Right ventricle myocardium inferior (tissue), 1 donor: ENCODE results near the gene SLC38A10. TPM values are rescaled to one million over a fixed set of nuclear protein-coding genes. Genes with fewer than 3 reads are reported as not detected.
"Not testable (repeated sequence)": the region's sequence is repeated elsewhere in the genome, so short reads cannot be mapped to it uniquely, and the experiment has no call there.

Source experiments
- ATAC-seq: fragments of 200-7000 bp; cut with Tn5 transposase; one replicate; pipeline ENCODE4 v1.9.1; 2020; ENCODE audit warnings: mild to moderate bottlenecking, moderate library complexity
- DNase-seq: peaks from one replicate; pipeline ENCODE4 v3.0.0; 2021; ENCODE audit errors: missing footprints
- intact Hi-C: fragments of 100-400 bp; cut with DNase I; formaldehyde crosslinking; loops from one replicate; pipeline ENCODE4 v1.11.0; 2022
- total RNA-seq: library from RNA; stranded (reverse); fragmentation: NEBNext Ultra II Directional; extraction: Animal tissue kit (Norgen Biotek cat#: 25700); gene quantifications from one replicate; pipeline ENCODE4 v1.2.1, GENCODE V29; 2021
- donor health status: DM: no; HTN: yes; CAD: no; lungs with severe emphysema.

Gene SLC38A10
- total RNA-seq, 1 donor from 2014 or later, result 44.6 TPM

GRCh38 chr17:81231766-81232581 is 63.1 kb downstream of the SLC38A10 start:
- DNase-seq, result peak; percentile 61
- ATAC-seq, result no peak
- intact Hi-C loops, result no loop called here

- ATAC-seq (no peak), DNase-seq (peak; percentile 47)
- intact Hi-C loops, result no loop called here
These were observed 63.9 kb downstream of the SLC38A10 start for GRCh38 chr17:81231121-81231645.

- no peak for ATAC-seq
- intact Hi-C loops, result no loop called here
- DNase-seq, result no peak
These were observed 64.9 kb downstream of the SLC38A10 start for GRCh38 chr17:81230043-81230820.

- ATAC-seq, result no peak
- intact Hi-C loops, result no loop called here
- DNase-seq, result no peak
These were observed 65.5 kb downstream of the SLC38A10 start for GRCh38 chr17:81229666-81229920.

- intact Hi-C loops, result no loop called here
- DNase-seq (no peak), ATAC-seq (no peak)
These were observed 66.1 kb downstream of the SLC38A10 start for GRCh38 chr17:81228834-81229665.

- ATAC-seq (no peak), DNase-seq (no peak)
- intact Hi-C loops, result no loop called here
These were observed 66.7 kb downstream of the SLC38A10 start for GRCh38 chr17:81228420-81228819.

- ATAC-seq, intact Hi-C loops, DNase-seq: not testable (repeated sequence)
These were observed 67.5 kb downstream of the SLC38A10 start for GRCh38 chr17:81227630-81228029.

- no peak for DNase-seq
- intact Hi-C loops, result no loop called here
- ATAC-seq, result no peak
These were observed 71.4 kb downstream of the SLC38A10 start for GRCh38 chr17:81223762-81224130.

- ATAC-seq (peak; percentile 100), DNase-seq (peak; percentile 100)
- intact Hi-C loops, result no loop called here
These were observed 72.0 kb downstream of the SLC38A10 start, which contains the start of gene CEP131 for GRCh38 chr17:81222906-81223761. Gene CEP131, minus strand, starts transcription at chr17:81222965. Its CDS starts 2,909 bp downstream, at chr17:81220056.

GRCh38 chr17:81222620-81222905 is 72.5 kb downstream of the SLC38A10 start:
- intact Hi-C loops, result no loop called here
- ATAC-seq (no peak), DNase-seq (no peak)

- DNase-seq (no peak), ATAC-seq (no peak)
- intact Hi-C loops, result no loop called here
These were observed 73.1 kb downstream of the SLC38A10 start for GRCh38 chr17:81221842-81222619.

- DNase-seq, result no peak
- intact Hi-C loops, result no loop called here
- no peak for ATAC-seq
These were observed 73.7 kb downstream of the SLC38A10 start for GRCh38 chr17:81221371-81221841.

GRCh38 chr17:81219476-81220180 is 75.5 kb downstream of the SLC38A10 start:
- peak; percentile 63 for DNase-seq
- no peak for ATAC-seq
- intact Hi-C loops, result no loop called here

GRCh38 chr17:81218991-81219390 is 76.1 kb downstream of the SLC38A10 start:
- DNase-seq (peak; percentile 26), ATAC-seq (no peak)
- intact Hi-C loops, result no loop called here

- ATAC-seq, result no peak
- intact Hi-C loops, result no loop called here
- DNase-seq, result peak; percentile 64
These were observed 76.6 kb downstream of the SLC38A10 start for GRCh38 chr17:81218459-81218858.

GRCh38 chr17:81217491-81217890 is 77.6 kb downstream of the SLC38A10 start:
- DNase-seq, result peak; percentile 49
- no peak for ATAC-seq
- intact Hi-C loops, result no loop called here

- intact Hi-C loops, result no loop called here
- DNase-seq (no peak), ATAC-seq (no peak)
These were observed 81.1 kb downstream of the SLC38A10 start for GRCh38 chr17:81213978-81214377.
